AG04450 (cell line): Measurements from ENCODE around the gene MMP28. TPM values are rescaled to one million over a fixed set of nuclear protein-coding genes. Genes with fewer than 3 reads are reported as not detected.

Experiments
- CTCF ChIA-PET: fragments of 300-600, 350-600 bp; formaldehyde crosslinking; extraction: SDS; loops from one replicate; lab custom pipeline; 2022; ENCODE audit warnings: antibody characterized with exemption, inconsistent platforms; lab: Charles Lee
- POLR2A ChIA-PET: fragments of 350-600 bp; formaldehyde crosslinking; extraction: SDS; loops from one replicate; lab custom pipeline; 2021; ENCODE audit warnings: antibody characterized with exemption, inconsistent platforms; lab: Yijun Ruan, JAX
- DNase-seq: peaks from one replicate; pipeline ENCODE4 v3.0.0-alpha.2; 2011; ENCODE audit warnings: low read depth, low spot score
- H3K27ac ChIP-seq: one replicate; pipeline ENCODE4 v1.5.1; 2012; ENCODE audit warnings: low read depth, low read length, control low read depth
- H3K27me3 ChIP-seq: one replicate; pipeline ENCODE4 v1.6.0; 2012; ENCODE audit warnings: low read length; ENCODE audit not compliant: control insufficient read depth, insufficient read depth
- H3K4me3 ChIP-seq: 2 replicates; pipeline ENCODE4 v1.5.1; 2011; ENCODE audit warnings: mild to moderate bottlenecking, low read depth, low read length, control low read depth
- H3K9me3 ChIP-seq: 2 replicates; pipeline ENCODE4 v1.5.1; 2012; ENCODE audit warnings: low read length; ENCODE audit not compliant: control insufficient read depth, insufficient read depth
- CTCF ChIP-seq: IDR thresholded peaks from 2 replicates; pipeline ENCODE4 v1.5.1; 2011; ENCODE audit warnings: low read depth, low read length, control low read depth, inconsistent platforms
- polyA plus RNA-seq: library from polyadenylated mRNA; depleted of rRNA; stranded (reverse); fragments of >200 nt; gene quantifications from 2 replicates; pipeline ENCODE4 v1.2.3, GENCODE V29; 2011

The MMP28 gene
- polyA plus RNA-seq, 1 experiment = 0.17 TPM

GRCh38 chr17:35726127-35726952 lies 69.1 kb downstream of the MMP28 start:
- Histone ChIP-seq H3K4me3 (no peak overlapping the region), H3K9me3 (no peaks in the 10 kb centered on the region), H3K27me3 (no peaks in the 10 kb centered on the region), H3K27ac (peak overlapping the region; percentile 70)
- CTCF ChIA-PET = interaction anchor here (0.7 to 3.8 kb wide), 3 partner anchors 21 to 113 kb away, joined by 3 to 15 read pairs (median 13); no protein-coding TSS in a partner anchor
- DNase-seq = peak; percentile 72
- no peak for TF ChIP-seq CTCF
- POLR2A ChIA-PET = interaction anchor here (1.0 to 1.5 kb wide), 2 partner anchors 9 to 83 kb away, joined by 4 to 6 read pairs; partner anchors contain the start of gene TAF15

GRCh38 chr17:35725802-35726126 lies 69.7 kb downstream of the MMP28 start:
- CTCF ChIA-PET = interaction anchor here (0.7 to 3.8 kb wide), 3 partner anchors 22 to 113 kb away, joined by 3 to 15 read pairs (median 13); no protein-coding TSS in a partner anchor

GRCh38 chr17:35725058-35725457 lies 70.4 kb downstream of the MMP28 start:
- Histone ChIP-seq H3K27ac (no peak overlapping the region), H3K9me3 (no peaks in the 10 kb centered on the region), H3K27me3 (no peaks in the 10 kb centered on the region), H3K4me3 (no peak overlapping the region)
- TF ChIP-seq CTCF = no peak
- ChIA-PET POLR2A (no interaction called here), CTCF (interaction anchor here (2.4 to 3.8 kb wide), 2 partner anchors 22 to 112 kb away, joined by 7 to 13 read pairs; no protein-coding TSS in a partner anchor)
- DNase-seq = no peak

More at GRCh38 chr17:35725802-35726126, 69.7 kb downstream of the MMP28 start:
- POLR2A ChIA-PET = interaction anchor here (1.5 kb wide), 1 partner anchor 8 kb away, joined by 6 read pairs; no protein-coding TSS in a partner anchor
- Histone ChIP-seq H3K27ac (peak overlapping the region; percentile 70), H3K9me3 (no peaks in the 10 kb centered on the region), H3K27me3 (no peaks in the 10 kb centered on the region), H3K4me3 (no peak overlapping the region)
- no peak for TF ChIP-seq CTCF
- DNase-seq = no peak

GRCh38 chr17:35723735-35724134 lies 71.7 kb downstream of the MMP28 start:
- no peak overlapping the region for H3K4me3 ChIP-seq
- H3K9me3 ChIP-seq = no peaks in the 10 kb centered on the region
- no peak for DNase-seq
- no peaks in the 10 kb centered on the region for H3K27me3 ChIP-seq
- ChIA-PET CTCF (interaction anchor here (1.2 to 2.4 kb wide), 3 partner anchors 24 to 110 kb away, joined by 6 to 10 read pairs (median 7); no protein-coding TSS in a partner anchor), POLR2A (interaction anchor here (0.7 kb wide), 1 partner anchor 96 kb away, joined by 3 read pairs; no protein-coding TSS in a partner anchor)
- TF ChIP-seq CTCF = no peak
- no peak overlapping the region for H3K27ac ChIP-seq
